DND-41 (cell line): ENCODE data around the gene CR1L.
"Not testable (repeated sequence)": the region's sequence is repeated elsewhere in the genome, so short reads cannot be mapped to it uniquely, and the experiment has no call there.

Experiments
- ATAC-seq: fragments of 200-7000 bp; cut with Tn5 transposase; 3 replicates; pipeline ENCODE4 v1.9.1; 2021; ENCODE audit warnings: low read depth; ENCODE audit not compliant: insufficient read depth
- DNase-seq: peaks from one replicate; pipeline ENCODE4 v3.0.0-alpha.2; 2020
- H2AFZ ChIP-seq: 2 replicates; pipeline ENCODE4 v1.6.0; 2012; ENCODE audit warnings: low read depth, low read length
- H3K27ac ChIP-seq: 2 replicates; pipeline ENCODE4 v1.5.1; 2012; ENCODE audit warnings: low read length, inconsistent platforms
- H3K27me3 ChIP-seq: fragments of 200-600 bp; sonication (generic); 2 replicates; pipeline ENCODE4 v1.6.0; 2012; ENCODE audit warnings: low read length, mild to moderate bottlenecking, inconsistent platforms; ENCODE audit not compliant: insufficient read depth, poor library complexity
- H3K36me3 ChIP-seq: 2 replicates; pipeline ENCODE4 v1.5.1; 2012; ENCODE audit warnings: low read length, inconsistent platforms; ENCODE audit not compliant: insufficient read depth
- H3K4me1 ChIP-seq: 2 replicates; pipeline ENCODE4 v1.5.1; 2012; ENCODE audit warnings: mild to moderate bottlenecking, low read length; ENCODE audit not compliant: insufficient read depth
- H3K4me2 ChIP-seq: 2 replicates; pipeline ENCODE4 v1.6.0; 2012; ENCODE audit warnings: mild to moderate bottlenecking, moderate library complexity, low read length, inconsistent platforms; ENCODE audit not compliant: insufficient read depth
- H3K4me3 ChIP-seq, 2 experiments: fragments of 200-600 bp in 1 of 2; shearing (Covaris generic) in 1 of 2; 2 replicates each; pipeline ENCODE4 v1.5.1; 2012 to 2016; ENCODE audit warnings: inconsistent platforms in 2 of 2, low read length in 2 of 2, mild to moderate bottlenecking in 2 of 2, low read depth in 1 of 2, moderate library complexity in 1 of 2
- H3K79me2 ChIP-seq: 2 replicates; pipeline ENCODE4 v1.6.0; 2012; ENCODE audit warnings: low read length, inconsistent platforms; ENCODE audit not compliant: insufficient read depth
- H3K9ac ChIP-seq: 2 replicates; pipeline ENCODE4 v1.6.0; 2012; ENCODE audit warnings: low read depth, mild to moderate bottlenecking, inconsistent platforms, low read length, moderate library complexity
- H3K9me3 ChIP-seq: 2 replicates; pipeline ENCODE4 v1.5.1; 2012; ENCODE audit warnings: low read length, moderate library complexity, mild to moderate bottlenecking, inconsistent platforms; ENCODE audit not compliant: insufficient read depth, severe bottlenecking
- H4K20me1 ChIP-seq: 2 replicates; pipeline ENCODE4 v1.6.0; 2012; ENCODE audit warnings: low read length; ENCODE audit not compliant: insufficient read depth
- EZH2 ChIP-seq: IDR thresholded peaks from 3 replicates; pipeline ENCODE4 v1.6.1; 2012; ENCODE audit warnings: borderline replicate concordance, low read depth, mild to moderate bottlenecking, moderate library complexity, low read length, inconsistent platforms; ENCODE audit not compliant: severe bottlenecking
- TF ChIP-seq, protein P1 (sequence below): IDR thresholded peaks from 2 replicates; pipeline ENCODE4 v1.5.1; 2012; ENCODE audit warnings: borderline replicate concordance, low read length, moderate library complexity, mild to moderate bottlenecking; ENCODE audit not compliant: poor library complexity, severe bottlenecking; ENCODE audit errors: extremely low read depth

The CR1L gene

GRCh38 chr1:207763091-207763490 is 118.2 kb downstream of the CR1L start:
- Histone ChIP-seq H3K79me2 (peaks cover 10% of the 10 kb centered on the region; the same call in 1 of the 2 replicates), H2AFZ (no peak overlapping the region), H3K4me1 (no peaks in the 10 kb centered on the region), H3K4me2 (no peak overlapping the region), H3K9me3 (no peaks in the 10 kb centered on the region), H3K27me3 (no peaks in the 10 kb centered on the region), H3K4me3 (no peak overlapping the region), H3K9ac (no peak overlapping the region), H4K20me1 (peaks cover 5% of the 10 kb centered on the region; the same call in 1 of the 2 replicates), H3K36me3 (peaks cover 94% of the 10 kb centered on the region), H3K27ac (no peak overlapping the region)
- DNase-seq (no peak), ATAC-seq (no peak)
- no peak for TF ChIP-seq EZH2
- TF ChIP-seq, protein P1, sequence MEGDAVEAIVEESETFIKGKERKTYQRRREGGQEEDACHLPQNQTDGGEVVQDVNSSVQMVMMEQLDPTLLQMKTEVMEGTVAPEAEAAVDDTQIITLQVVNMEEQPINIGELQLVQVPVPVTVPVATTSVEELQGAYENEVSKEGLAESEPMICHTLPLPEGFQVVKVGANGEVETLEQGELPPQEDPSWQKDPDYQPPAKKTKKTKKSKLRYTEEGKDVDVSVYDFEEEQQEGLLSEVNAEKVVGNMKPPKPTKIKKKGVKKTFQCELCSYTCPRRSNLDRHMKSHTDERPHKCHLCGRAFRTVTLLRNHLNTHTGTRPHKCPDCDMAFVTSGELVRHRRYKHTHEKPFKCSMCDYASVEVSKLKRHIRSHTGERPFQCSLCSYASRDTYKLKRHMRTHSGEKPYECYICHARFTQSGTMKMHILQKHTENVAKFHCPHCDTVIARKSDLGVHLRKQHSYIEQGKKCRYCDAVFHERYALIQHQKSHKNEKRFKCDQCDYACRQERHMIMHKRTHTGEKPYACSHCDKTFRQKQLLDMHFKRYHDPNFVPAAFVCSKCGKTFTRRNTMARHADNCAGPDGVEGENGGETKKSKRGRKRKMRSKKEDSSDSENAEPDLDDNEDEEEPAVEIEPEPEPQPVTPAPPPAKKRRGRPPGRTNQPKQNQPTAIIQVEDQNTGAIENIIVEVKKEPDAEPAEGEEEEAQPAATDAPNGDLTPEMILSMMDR, result no peak

GRCh38 chr1:207763972-207764371 is 119.0 kb downstream of the CR1L start:
- no peaks in the 10 kb centered on the region for H3K27me3 ChIP-seq
- H3K27ac ChIP-seq, result no peak overlapping the region
- H2AFZ ChIP-seq, result no peak overlapping the region
- H4K20me1 ChIP-seq, result peaks cover 5% of the 10 kb centered on the region; the same call in 1 of the 2 replicates
- H3K4me1 ChIP-seq, result no peaks in the 10 kb centered on the region
- peaks cover 94% of the 10 kb centered on the region for H3K36me3 ChIP-seq
- TF ChIP-seq EZH2, result no peak
- TF ChIP-seq, protein P1, result no peak
- no peak for ATAC-seq
- no peak overlapping the region for H3K4me3 ChIP-seq
- H3K4me2 ChIP-seq, result no peak overlapping the region
- no peaks in the 10 kb centered on the region for H3K9me3 ChIP-seq
- DNase-seq, result no peak
- peaks cover 6% of the 10 kb centered on the region; the same call in 1 of the 2 replicates for H3K79me2 ChIP-seq
- no peak overlapping the region for H3K9ac ChIP-seq

- Histone ChIP-seq H3K4me1 (no peaks in the 10 kb centered on the region), H4K20me1 (peaks cover 3% of the 10 kb centered on the region; the same call in 1 of the 2 replicates), H3K79me2 (peaks cover 8% of the 10 kb centered on the region; the same call in 1 of the 2 replicates), H3K36me3 (peaks cover 83% of the 10 kb centered on the region), H3K4me3 (no peak overlapping the region), H2AFZ (no peak overlapping the region), H3K9ac (no peak overlapping the region), H3K27me3 (no peaks in the 10 kb centered on the region), H3K27ac (no peak overlapping the region), H3K9me3 (no peaks in the 10 kb centered on the region), H3K4me2 (no peak overlapping the region)
- no peak for DNase-seq
- TF ChIP-seq, protein P1, result no peak
- TF ChIP-seq EZH2, result no peak
- no peak for ATAC-seq
These were observed 121.6 kb downstream of the CR1L start for GRCh38 chr1:207766569-207766968.

DNA sequence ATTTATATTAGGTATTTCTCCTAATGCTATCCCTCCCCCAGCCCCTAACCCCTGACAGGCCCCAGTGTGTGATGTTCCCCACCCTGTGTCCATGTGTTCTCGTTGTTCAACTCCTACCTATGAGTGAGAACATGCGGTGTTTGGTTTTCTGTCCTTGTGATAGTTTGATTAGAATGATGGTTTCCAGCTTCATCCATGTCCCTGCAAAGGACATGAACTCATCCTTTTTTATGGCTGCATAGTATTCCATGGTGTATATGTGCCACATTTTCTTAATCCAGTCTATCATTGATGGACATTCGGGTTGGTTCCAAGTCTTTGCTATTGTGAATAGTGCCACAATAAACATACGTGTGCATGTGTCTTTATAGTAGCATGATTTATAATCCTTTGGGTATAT is 125.6 kb downstream of the CR1L start:
- not testable (repeated sequence) for H3K4me1 ChIP-seq, H3K4me3 ChIP-seq, H3K27me3 ChIP-seq, H4K20me1 ChIP-seq, H3K9me3 ChIP-seq, H3K27ac ChIP-seq, DNase-seq, H3K4me2 ChIP-seq, H3K9ac ChIP-seq, ATAC-seq, H2AFZ ChIP-seq
- Histone ChIP-seq H3K79me2 (peaks cover 12% of the 10 kb centered on the region; the same call in 1 of the 2 replicates), H3K36me3 (peaks cover 50% of the 10 kb centered on the region)
